ENCODE results near the gene BDP1.

- TF ChIP-seq BHLHE40 (IDR thresholded peaks at IDR 0.05; ENCODE audit: borderline replicate concordance) (no peak), SP1 (IDR thresholded peaks at IDR 0.05) (no peak), LEF1 (IDR thresholded peaks at IDR 0.05; ENCODE audit: borderline replicate concordance) (no peak), FOXM1 (IDR thresholded peaks at IDR 0.05; ENCODE audit: borderline replicate concordance) (no peak), PKNOX1 (IDR thresholded peaks at IDR 0.05) (no peak), NFRKB (IDR thresholded peaks at IDR 0.05) (no peak), CTBP1 (IDR thresholded peaks at IDR 0.05; ENCODE audit: borderline replicate concordance) (no peak), TARDBP (IDR thresholded peaks at IDR 0.05) (no peak), SUZ12 (IDR thresholded peaks at IDR 0.05) (no peak), HDGF (IDR thresholded peaks at IDR 0.05; ENCODE audit: borderline replicate concordance) (no peak), ELF4 (IDR thresholded peaks at IDR 0.05) (no peak), FOXA1 (IDR thresholded peaks at IDR 0.05) (no peak), ARNT (IDR thresholded peaks at IDR 0.05) (no peak), L3MBTL2 (conservative IDR thresholded peaks at IDR 0.05) (no peak)
Observed at GRCh38 chr5:71471193-71471592, 15.7 kb downstream of the BDP1 start.
